H1 (cell line): Measurements from ENCODE around the gene GDNF. TPM values are rescaled to one million over a fixed set of nuclear protein-coding genes. Genes with fewer than 3 reads are reported as not detected.

Experiments
- CBX8 ChIP-seq: fragments of 300-800, 300-1000 bp; sonication (generic); IDR thresholded peaks from 2 replicates; pipeline ENCODE4 v1.7.1; 2016; ENCODE audit warnings: low read depth, low read length, borderline replicate concordance
- RAD21 ChIP-seq, 2 experiments: IDR thresholded peaks in 1 of 2; conservative IDR thresholded peaks in 1 of 2; 2 replicates each; pipeline ENCODE4 v1.6.1; 2011; ENCODE audit warnings: low read depth in 2 of 2, low read length in 2 of 2, improper control_type of control experiment in 1 of 2, inconsistent platforms in 1 of 2, mild to moderate bottlenecking in 1 of 2, moderate library complexity in 1 of 2
- RFX5 ChIP-seq: IDR thresholded peaks from 2 replicates; pipeline ENCODE4 v1.6.1; 2011; ENCODE audit warnings: low read depth, low read length, improper control_type of control experiment, borderline replicate concordance
- polyA plus RNA-seq, 7 experiments: library from polyadenylated mRNA; depleted of rRNA in 3 of 7; stranded (reverse) in 5 of 7; unstranded in 2 of 7; fragments of >200 nt in 5 of 7; fragments of 200-250 nt in 2 of 7; gene quantifications; 1 replicate in 5 of 7; 2 replicates in 1 of 7; 4 replicates in 1 of 7; pipeline versions ENCODE4 v1.2.1 to v1.2.3, GENCODE V29; 2011 to 2013; ENCODE audit warnings: missing spikeins in 2 of 7, mixed read lengths in 2 of 7
- total RNA-seq: library from RNA; stranded (reverse); fragmentation: NEBNext Ultra II Directional; extraction: Animal tissue kit (Norgen Biotek cat#: 25700); gene quantifications from 2 replicates; pipeline ENCODE4 v1.2.1, GENCODE V29; 2021

Gene GDNF
- total and polyA plus RNA-seq, 2 of the 8 experiments (the other 6 are each of a cell fraction or from before 2014, with no cell fraction given): 0.15 to 2.0 TPM

DNA sequence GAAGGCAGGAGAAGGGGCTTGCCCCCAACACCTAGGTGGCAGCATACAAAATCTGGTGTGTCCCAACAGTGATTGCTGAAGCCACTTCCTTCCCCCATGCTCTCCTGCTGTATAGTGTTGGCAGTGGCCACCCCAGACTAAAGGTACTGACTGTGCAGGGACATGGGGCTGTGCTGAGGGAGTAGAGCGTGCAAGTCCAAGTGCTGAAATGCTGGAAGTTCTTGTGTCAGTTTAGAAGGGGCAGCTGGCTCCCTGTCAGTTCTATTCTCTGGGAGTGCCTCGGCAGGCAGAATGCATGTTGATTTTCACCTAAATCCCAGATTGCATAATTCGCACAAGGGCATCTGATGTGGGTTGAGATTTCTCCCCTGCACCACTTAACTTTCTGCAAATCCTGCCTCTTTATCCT is 68.6 kb downstream of the GDNF start (continued):
- TF ChIP-seq RAD21 (IDR thresholded peaks at IDR 0.05 in 1 of 2, conservative IDR thresholded peaks at IDR 0.05 in 1 of 2; ENCODE audit: low read depth in 2 of 2, low read length in 2 of 2) (no peak), RFX5 (no peak), CBX8 (no peak)
- TF ChIP-seq, all 59 proteins: peak for 0
